H1 (cell line): ENCODE results near the gene S100A6. TPM values are rescaled to one million over a fixed set of nuclear protein-coding genes. Genes with fewer than 3 reads are reported as not detected.
A peak's percentile ranks its signal among the peaks of the same experiment; 100 is the strongest.

ENCODE experiments used
- CTCF ChIA-PET: fragments of 300-600 bp; sonication (Branson Sonifier 250); formaldehyde crosslinking; loops from one replicate; lab custom pipeline; 2021; ENCODE audit not compliant: partially characterized antibody; lab: Charles Lee
- POLR2A ChIA-PET: fragments of 300-600 bp; sonication (Branson Sonifier 250); formaldehyde crosslinking; loops from one replicate; lab custom pipeline; 2021; ENCODE audit warnings: inconsistent platforms; ENCODE audit not compliant: partially characterized antibody; lab: Charles Lee
- DNase-seq, 2 experiments: peaks; one replicate each; pipeline versions ENCODE4 v3.0.0 to v3.0.0-alpha.2; 2010 to 2022; ENCODE audit warnings: low spot score in 2 of 2, low read depth in 1 of 2, mixed read lengths in 1 of 2
- FAIRE-seq: peaks from 2 replicates; lab custom pipeline; 2011; peaks lifted over from hg19 to GRCh38; lab: Jason Lieb, UNC
- H2AFZ ChIP-seq: 2 replicates; pipeline ENCODE4 v1.8.1; 2012; ENCODE audit warnings: low read length, inconsistent platforms
- H2AK5ac ChIP-seq: 2 replicates; pipeline ENCODE4 v1.6.1; 2013; ENCODE audit warnings: low read depth, low read length
- H2BK120ac ChIP-seq: replicated peaks from 2 replicates; pipeline ENCODE3; 2013; ENCODE audit warnings: low read depth, low read length, inconsistent platforms
- H2BK12ac ChIP-seq: 2 replicates; pipeline ENCODE4 v1.6.1; 2013; ENCODE audit warnings: low read depth, low read length
- H2BK15ac ChIP-seq: 2 replicates; pipeline ENCODE4 v1.6.1; 2013; ENCODE audit warnings: low read length
- H2BK20ac ChIP-seq: 2 replicates; pipeline ENCODE4 v1.6.1; 2013; ENCODE audit warnings: low read length
- H2BK5ac ChIP-seq: 2 replicates; pipeline ENCODE4 v1.6.1; 2013; ENCODE audit warnings: low read depth, low read length
- H3K14ac ChIP-seq: 2 replicates; pipeline ENCODE4 v1.6.1; 2013; ENCODE audit warnings: inconsistent platforms; ENCODE audit not compliant: insufficient read length
- H3K18ac ChIP-seq: 2 replicates; pipeline ENCODE4 v1.6.1; 2013; ENCODE audit warnings: low read length; ENCODE audit errors: extremely low read depth
- H3K23ac ChIP-seq: 2 replicates; pipeline ENCODE4 v1.6.1; 2013; ENCODE audit warnings: inconsistent platforms; ENCODE audit not compliant: insufficient read length
- H3K23me2 ChIP-seq: 2 replicates; pipeline ENCODE4 v1.6.1; 2013; ENCODE audit warnings: low read depth, low read length
- H3K27ac ChIP-seq: 2 replicates; pipeline ENCODE4 v1.6.1; 2011; ENCODE audit warnings: low read depth, low read length, inconsistent platforms
- H3K27me3 ChIP-seq, 4 experiments: replicated peaks in 1 of 4; 1 replicate in 1 of 4; 2 replicates in 3 of 4; pipeline versions ENCODE4 v1.6.1 to v1.8.1; 2011 to 2013; ENCODE audit warnings: low read length in 3 of 4, mild to moderate bottlenecking in 3 of 4, inconsistent platforms in 2 of 4, mixed read lengths in 2 of 4, moderate library complexity in 1 of 4; ENCODE audit not compliant: control insufficient read depth in 3 of 4, insufficient read depth in 3 of 4; ENCODE audit errors: extremely low read depth in 1 of 4
- H3K36me3 ChIP-seq, 4 experiments: 2 replicates each; pipeline versions ENCODE4 v1.6.1 to v1.8.1; 2011 to 2013; ENCODE audit warnings: mild to moderate bottlenecking in 4 of 4, low read length in 3 of 4, moderate library complexity in 2 of 4, control low read depth in 1 of 4, inconsistent platforms in 1 of 4; ENCODE audit not compliant: insufficient read depth in 4 of 4, control insufficient read depth in 2 of 4
- H3K4ac ChIP-seq: replicated peaks from 2 replicates; pipeline ENCODE3; 2013; ENCODE audit warnings: low read length, low read depth, mixed read lengths, inconsistent platforms; ENCODE audit not compliant: insufficient read length
- H3K4me1 ChIP-seq, 4 experiments: replicated peaks in 1 of 4; 1 replicate in 1 of 4; 2 replicates in 3 of 4; pipeline versions ENCODE4 v1.6.1 to v1.8.1; 2011 to 2013; ENCODE audit warnings: low read length in 3 of 4, inconsistent platforms in 2 of 4, mixed read lengths in 1 of 4; ENCODE audit not compliant: insufficient read depth in 4 of 4, control insufficient read depth in 3 of 4
- H3K4me2 ChIP-seq, 2 experiments: 2 replicates each; pipeline versions ENCODE4 v1.6.1 to v1.8.1; 2011 to 2013; ENCODE audit warnings: low read depth in 2 of 2, low read length in 2 of 2, control low read depth in 1 of 2, inconsistent platforms in 1 of 2, mild to moderate bottlenecking in 1 of 2; ENCODE audit not compliant: insufficient read depth in 1 of 2
- H3K4me3 ChIP-seq, 4 experiments: fragments of 200-600, 300-600 bp in 1 of 4; sonication (generic), shearing (Covaris generic), sonication (Bioruptor Twin) in 1 of 4; 2 replicates each; pipeline versions ENCODE4 v1.5.1 to v1.8.1; 2011 to 2016; ENCODE audit warnings: low read length in 4 of 4, low read depth in 3 of 4, control low read depth in 2 of 4, inconsistent platforms in 2 of 4, mild to moderate bottlenecking in 2 of 4, mixed read lengths in 1 of 4, moderate library complexity in 1 of 4; ENCODE audit not compliant: insufficient read depth in 2 of 4; ENCODE audit errors: extremely low read depth in 1 of 4
- H3K56ac ChIP-seq: replicated peaks from 2 replicates; pipeline ENCODE3; 2013; ENCODE audit warnings: low read depth, mild to moderate bottlenecking, mixed read lengths, low read length, inconsistent platforms; ENCODE audit not compliant: insufficient read length
- H3K79me1 ChIP-seq: 2 replicates; pipeline ENCODE4 v1.6.1; 2013; ENCODE audit warnings: low read depth, low read length, control low read depth
- H3K79me2 ChIP-seq, 2 experiments: 2 replicates each; pipeline versions ENCODE4 v1.6.1 to v1.8.1; 2012 to 2013; ENCODE audit warnings: low read length in 2 of 2, mild to moderate bottlenecking in 2 of 2, inconsistent platforms in 1 of 2; ENCODE audit not compliant: insufficient read depth in 2 of 2, control insufficient read depth in 1 of 2
- H3K9ac ChIP-seq, 4 experiments: replicated peaks in 1 of 4; 1 replicate in 1 of 4; 2 replicates in 3 of 4; pipeline versions ENCODE4 v1.6.1 to v1.8.1; 2011 to 2013; ENCODE audit warnings: low read depth in 3 of 4, low read length in 3 of 4, control low read depth in 2 of 4, mild to moderate bottlenecking in 2 of 4, moderate library complexity in 2 of 4, inconsistent platforms in 1 of 4; ENCODE audit errors: extremely low read depth in 1 of 4
- H3K9me3 ChIP-seq, 2 experiments: 2 replicates each; pipeline versions ENCODE4 v1.6.1 to v1.8.1; 2012 to 2013; ENCODE audit warnings: mild to moderate bottlenecking in 2 of 2, moderate library complexity in 2 of 2, control low read depth in 1 of 2, inconsistent platforms in 1 of 2, low read depth in 1 of 2, low read length in 1 of 2, mixed read lengths in 1 of 2; ENCODE audit not compliant: insufficient read depth in 2 of 2
- H4K20me1 ChIP-seq, 2 experiments: replicated peaks in 1 of 2; 2 replicates each; pipeline versions ENCODE3 to v1.8.1; 2011 to 2013; ENCODE audit warnings: inconsistent platforms in 2 of 2, low read length in 2 of 2, mild to moderate bottlenecking in 1 of 2; ENCODE audit not compliant: insufficient read depth in 2 of 2, control insufficient read depth in 1 of 2
- H4K5ac ChIP-seq: 2 replicates; pipeline ENCODE4 v1.6.1; 2013; ENCODE audit warnings: low read length, low read depth, mixed read lengths, inconsistent platforms; ENCODE audit not compliant: insufficient read length
- H4K8ac ChIP-seq: 2 replicates; pipeline ENCODE4 v1.8.0; 2013; ENCODE audit warnings: mild to moderate bottlenecking, moderate library complexity, low read length, inconsistent platforms; ENCODE audit not compliant: insufficient read depth; ENCODE audit errors: extremely low read depth
- H4K91ac ChIP-seq: replicated peaks from 2 replicates; pipeline ENCODE3; 2013; ENCODE audit warnings: low read length, mixed read lengths, inconsistent platforms; ENCODE audit not compliant: insufficient read length
- ATF2 ChIP-seq: IDR thresholded peaks from 2 replicates; pipeline ENCODE4 v1.6.1; 2012; ENCODE audit warnings: low read length, inconsistent platforms
- BACH1 ChIP-seq: IDR thresholded peaks from 2 replicates; pipeline ENCODE4 v1.6.1; 2012; ENCODE audit warnings: low read length, improper control_type of control experiment
- CBX5 ChIP-seq: fragments of 300-800, 300-1000 bp; sonication (generic); IDR thresholded peaks from 2 replicates; pipeline ENCODE4 v1.7.1; 2016; ENCODE audit warnings: antibody characterized with exemption, low read length, low read depth
- KDM4A ChIP-seq: IDR thresholded peaks from one replicate; pipeline ENCODE4 v1.7.1; 2012; ENCODE audit warnings: low read depth, mild to moderate bottlenecking, moderate library complexity, low read length, inconsistent platforms; ENCODE audit not compliant: severe bottlenecking
- POLR2A ChIP-seq, 2 experiments: IDR thresholded peaks; 1 replicate in 1 of 2; 2 replicates in 1 of 2; pipeline ENCODE4 v1.6.1; 2011; ENCODE audit warnings: low read depth in 2 of 2, low read length in 2 of 2, mild to moderate bottlenecking in 2 of 2; ENCODE audit errors: control extremely low read depth in 1 of 2
- RFX5 ChIP-seq: IDR thresholded peaks from 2 replicates; pipeline ENCODE4 v1.6.1; 2011; ENCODE audit warnings: low read depth, low read length, improper control_type of control experiment, borderline replicate concordance
- SIRT6 ChIP-seq: IDR thresholded peaks from one replicate; pipeline ENCODE4 v1.7.1; 2012; ENCODE audit warnings: low read length, inconsistent platforms
- SIX5 ChIP-seq: IDR thresholded peaks from 2 replicates; pipeline ENCODE4 v1.6.1; 2011; ENCODE audit warnings: mild to moderate bottlenecking, low read depth, low read length
- TAF1 ChIP-seq: IDR thresholded peaks from 2 replicates; pipeline ENCODE4 v1.6.1; 2011; ENCODE audit warnings: mild to moderate bottlenecking, low read depth, low read length
- TEAD4 ChIP-seq: IDR thresholded peaks from 2 replicates; pipeline ENCODE4 v1.6.1; 2012; ENCODE audit warnings: low read depth, low read length, inconsistent platforms, mixed read lengths
- WGBS, 2 experiments: shearing (Covaris generic) in 1 of 2; methylation state at CpG; one replicate each; pipeline versions ENCODE4 v1.1.6 to v1.1.7; 2013 to 2015; ENCODE audit warnings: low lambda C conversion rate in 2 of 2, mixed read lengths in 2 of 2, inconsistent platforms in 1 of 2, low coverage in 1 of 2, missing lambda C conversion rate in 1 of 2; ENCODE audit not compliant: insufficient replicate concordance in 2 of 2, insufficient coverage in 1 of 2, insufficient read length in 1 of 2; ENCODE audit errors: extremely low coverage in 1 of 2, missing lambda C conversion rate in 1 of 2; 5-methylcytosine and 5-hydroxymethylcytosine counted together
- polyA plus RNA-seq, 7 experiments: library from polyadenylated mRNA; depleted of rRNA in 3 of 7; stranded (reverse) in 5 of 7; unstranded in 2 of 7; fragments of >200 nt in 5 of 7; fragments of 200-250 nt in 2 of 7; gene quantifications; 1 replicate in 5 of 7; 2 replicates in 1 of 7; 4 replicates in 1 of 7; pipeline versions ENCODE4 v1.2.1 to v1.2.3, GENCODE V29; 2011 to 2013; ENCODE audit warnings: missing spikeins in 2 of 7, mixed read lengths in 2 of 7
- total RNA-seq: library from RNA; stranded (reverse); fragmentation: NEBNext Ultra II Directional; extraction: Animal tissue kit (Norgen Biotek cat#: 25700); gene quantifications from 2 replicates; pipeline ENCODE4 v1.2.1, GENCODE V29; 2021
- TF ChIP-seq, protein P1 (sequence below): IDR thresholded peaks from 2 replicates; pipeline ENCODE4 v1.6.1; 2012; ENCODE audit warnings: inconsistent platforms
- TF ChIP-seq, protein P2 (sequence below): IDR thresholded peaks from 2 replicates; pipeline ENCODE4 v1.6.1; 2012; ENCODE audit warnings: inconsistent platforms

S100A6 gene
- total and polyA plus RNA-seq, 2 of the 8 experiments (the other 6 are each of a cell fraction or from before 2014, with no cell fraction given), result 11.1 to 63.0 TPM

- no peaks in the 10 kb centered on the region for H4K20me1 ChIP-seq
- WGBS, 2 experiments, result 94% methylated on average over 7 of the region's 7 CpGs; no CpG with 5 or more reads in 1 of the 2 experiments
- peaks cover 11 to 26% (median 20%) of the 10 kb centered on the region in 4 experiments for H3K4me1 ChIP-seq
- no peak overlapping the region for H2AFZ ChIP-seq
- H2AK5ac ChIP-seq, result no peak overlapping the region
- H3K23me2 ChIP-seq, result no peaks in the 10 kb centered on the region; the same call in 1 of the 2 replicates
- peak overlapping the region; percentile 68; the same call in 1 of the 2 replicates for H2BK12ac ChIP-seq
- H3K14ac ChIP-seq, result no peak overlapping the region
- no peak overlapping the region for H3K18ac ChIP-seq
- H3K9me3 ChIP-seq, result no peaks in the 10 kb centered on the region
- H4K91ac ChIP-seq, result peak overlapping the region; percentile 10
- H3K56ac ChIP-seq, result no peak overlapping the region
- no peak overlapping the region for H3K9ac ChIP-seq
- no peak overlapping the region for H3K27ac ChIP-seq
- no peaks in the 10 kb centered on the region for H3K36me3 ChIP-seq
- CTCF ChIA-PET, result interaction anchor here (1.0 to 5.9 kb wide), 10 partner anchors 11 to 62 kb away, joined by 3 to 55 read pairs (median 7); partner anchors contain the start of genes S100A14, S100A4 and S100A6
- no peak overlapping the region for H2BK5ac ChIP-seq
- H2BK120ac ChIP-seq, result no peak overlapping the region
- POLR2A ChIA-PET, result interaction anchor here (1.0 to 2.2 kb wide), 5 partner anchors 10 to 77 kb away, joined by 3 to 6 read pairs (median 3); partner anchors contain the start of genes CHTOP and S100A13
- FAIRE-seq (no peak), DNase-seq (no peak)
- H2BK20ac ChIP-seq, result 0 out of 2 replicates have a peak overlapping the region, but pooled peaks have one; percentile 48
- no peak overlapping the region for H3K4me2 ChIP-seq
- no peak overlapping the region for H3K4me3 ChIP-seq
- H3K79me1 ChIP-seq, result no peaks in the 10 kb centered on the region
- H2BK15ac ChIP-seq, result peak overlapping the region; percentile 61
- 0 out of 7 replicates have a peak, but pooled peaks cover 0 to 4% (median 0%) of the 10 kb centered on the region in 4 experiments for H3K27me3 ChIP-seq
- no peak overlapping the region for H4K5ac ChIP-seq
- H3K4ac ChIP-seq, result no peak overlapping the region
- H3K79me2 ChIP-seq, result no peaks in the 10 kb centered on the region
- no peak overlapping the region for H4K8ac ChIP-seq
- no peak overlapping the region for H3K23ac ChIP-seq
- TF ChIP-seq POLR2A (IDR thresholded peaks at IDR 0.05; ENCODE audit: control extremely low read depth in 1 of 2, low read depth in 2 of 2, low read length in 2 of 2) (no peak), BACH1 (no peak), ATF2 (no peak), RFX5 (no peak), TAF1 (no peak), KDM4A (no peak), SIX5 (no peak), SIRT6 (no peak), CBX5 (no peak), TEAD4 (no peak)
- TF ChIP-seq, protein P1, sequence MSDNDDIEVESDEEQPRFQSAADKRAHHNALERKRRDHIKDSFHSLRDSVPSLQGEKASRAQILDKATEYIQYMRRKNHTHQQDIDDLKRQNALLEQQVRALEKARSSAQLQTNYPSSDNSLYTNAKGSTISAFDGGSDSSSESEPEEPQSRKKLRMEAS, result no peak
- TF ChIP-seq, protein P2, sequence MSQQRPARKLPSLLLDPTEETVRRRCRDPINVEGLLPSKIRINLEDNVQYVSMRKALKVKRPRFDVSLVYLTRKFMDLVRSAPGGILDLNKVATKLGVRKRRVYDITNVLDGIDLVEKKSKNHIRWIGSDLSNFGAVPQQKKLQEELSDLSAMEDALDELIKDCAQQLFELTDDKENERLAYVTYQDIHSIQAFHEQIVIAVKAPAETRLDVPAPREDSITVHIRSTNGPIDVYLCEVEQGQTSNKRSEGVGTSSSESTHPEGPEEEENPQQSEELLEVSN, result no peak
Observed at GRCh38 chr1:153563991-153564390, 28.2 kb upstream of the S100A6 start.
